ENCODE results near the gene ALG12.

ALG12 gene

GRCh38 chr22:49957826-49958365 lies 39.7 kb upstream of the ALG12 start:
- no peak for FAIRE-seq

GRCh38 chr22:49956914-49957825 lies 38.9 kb upstream of the ALG12 start:
- FAIRE-seq, result no peak

- FAIRE-seq, result no peak
Measured at GRCh38 chr22:49956418-49956770, 38.2 kb upstream of the ALG12 start.

GRCh38 chr22:49955581-49956417 lies 37.6 kb upstream of the ALG12 start:
- no peak for FAIRE-seq

- FAIRE-seq, result no peak
Measured at GRCh38 chr22:49954991-49955580, 36.8 kb upstream of the ALG12 start.

GRCh38 chr22:49954354-49954753 lies 36.1 kb upstream of the ALG12 start:
- FAIRE-seq, result no peak

- no peak for FAIRE-seq
Measured at GRCh38 chr22:49953680-49954344, 35.6 kb upstream of the ALG12 start.

GRCh38 chr22:49953027-49953679 lies 34.9 kb upstream of the ALG12 start:
- no peak for FAIRE-seq

- FAIRE-seq, result no peak
Measured at GRCh38 chr22:49951986-49952896, 34.0 kb upstream of the ALG12 start.

GRCh38 chr22:49951678-49951985 lies 33.4 kb upstream of the ALG12 start:
- FAIRE-seq, result no peak

GRCh38 chr22:49951000-49951677 lies 32.9 kb upstream of the ALG12 start:
- no peak for FAIRE-seq

GRCh38 chr22:49950396-49950994 lies 32.3 kb upstream of the ALG12 start:
- FAIRE-seq, result no peak

- FAIRE-seq, result no peak
Measured at GRCh38 chr22:49949914-49950292, 31.7 kb upstream of the ALG12 start.

- FAIRE-seq, result no peak
Measured at GRCh38 chr22:49948958-49949913, 31.0 kb upstream of the ALG12 start.

- no peak for FAIRE-seq
Measured at GRCh38 chr22:49948116-49948957, 30.1 kb upstream of the ALG12 start.

GRCh38 chr22:49947296-49947622 lies 29.0 kb upstream of the ALG12 start:
- FAIRE-seq, result no peak

- FAIRE-seq, result no peak
Measured at GRCh38 chr22:49946612-49947295, 28.5 kb upstream of the ALG12 start.

Measured in islet of Langerhans (tissue), 1 donor.